Measurements from ENCODE around the gene RPL36A.
A peak's percentile ranks its signal among the peaks of the same experiment; 100 is the strongest.

RPL36A gene

DNA sequence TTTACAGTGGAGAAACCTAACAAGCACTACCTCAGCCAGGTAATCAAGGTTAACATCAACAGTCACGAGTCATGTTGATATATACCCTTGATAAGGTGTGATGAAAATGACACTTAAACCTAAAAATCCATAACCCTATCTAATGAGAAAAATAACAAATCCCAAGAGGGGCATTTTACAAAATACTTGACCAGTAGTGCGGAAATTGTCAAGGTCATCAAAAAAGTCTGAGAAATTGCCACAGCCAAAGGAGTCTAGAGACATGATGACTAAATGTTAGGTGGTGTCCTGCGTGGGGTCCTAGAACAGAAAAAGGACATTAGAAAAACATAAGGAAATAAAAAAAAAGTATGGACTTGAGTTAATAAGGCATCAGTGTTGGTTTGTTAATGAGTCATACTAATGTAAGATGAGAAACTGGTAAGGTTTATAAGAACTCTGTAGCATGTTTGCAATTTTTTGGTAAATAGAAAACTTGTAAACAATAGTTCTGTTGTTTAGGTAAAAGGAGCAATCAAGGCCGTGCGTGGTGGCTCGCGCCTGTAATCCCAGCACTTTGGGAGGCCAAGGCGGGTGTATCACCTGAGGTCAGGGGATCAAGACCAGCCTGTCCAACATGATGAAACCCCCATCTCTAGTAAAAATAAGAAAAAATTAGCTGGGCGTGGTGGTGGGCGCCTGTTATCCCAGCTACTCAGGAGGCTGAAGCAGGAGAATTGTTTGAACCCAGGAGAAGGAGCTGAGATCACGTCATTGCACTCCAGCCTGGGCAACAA, 2.9 kb downstream of the RPL36A start:
- DNase-seq, result no peak

DNA sequence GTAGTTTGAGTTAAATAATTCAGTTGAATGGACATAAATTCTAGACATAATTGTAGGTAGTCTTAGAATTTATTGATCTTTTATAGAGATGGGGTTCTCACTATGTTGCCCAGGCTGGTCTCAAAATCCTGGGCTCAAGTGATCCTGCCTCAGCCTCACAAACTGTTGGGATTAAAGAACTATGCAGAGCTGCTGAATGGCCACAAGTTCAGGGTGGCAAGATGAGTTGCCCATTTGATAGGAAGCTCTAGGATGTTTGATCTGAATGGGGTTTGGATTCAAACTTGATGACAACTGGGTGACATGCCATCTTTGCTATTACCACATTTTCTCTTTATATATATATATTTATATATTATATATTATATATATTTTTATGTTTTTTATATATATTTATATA, 3.6 kb downstream of the RPL36A start:
- DNase-seq, result no peak

DNA sequence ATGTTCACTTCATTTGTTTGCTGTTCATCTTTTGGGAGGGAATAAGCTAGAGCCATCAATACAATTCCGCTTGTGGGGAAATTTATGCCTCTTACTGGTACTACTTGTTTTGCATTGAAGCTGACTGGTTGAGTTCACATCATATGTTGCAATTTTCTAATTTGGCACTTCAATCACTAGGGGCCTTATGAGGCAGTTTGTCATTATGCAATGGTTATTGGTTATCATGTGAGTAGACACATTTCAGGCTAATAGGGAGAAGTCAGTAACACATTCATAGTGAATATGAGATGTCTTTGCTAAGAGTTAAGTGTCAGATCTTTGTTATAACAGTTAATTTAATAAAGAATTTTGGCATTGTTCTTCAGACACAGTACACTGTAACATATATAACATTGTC, 5.0 kb downstream of the RPL36A start:
- no peak for DNase-seq

DNA sequence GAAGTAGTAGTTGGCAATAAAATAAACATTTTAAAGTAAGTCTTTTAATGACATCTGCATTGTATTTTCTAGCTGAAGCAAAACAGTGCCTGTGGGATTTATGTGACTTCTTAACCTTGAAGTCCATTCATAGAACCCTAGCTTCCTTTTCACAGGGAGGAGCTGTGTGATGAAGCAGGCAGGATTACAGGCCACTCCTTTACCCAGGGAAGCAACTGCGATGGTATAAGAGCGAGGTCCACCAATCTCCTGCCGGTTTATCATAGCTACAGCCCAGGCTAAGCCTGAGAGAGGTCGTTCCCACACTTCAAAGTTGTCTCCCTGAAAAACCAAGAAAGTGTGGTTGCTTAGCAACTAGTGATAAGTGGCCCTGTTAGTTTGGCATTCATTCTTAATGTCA, 7.0 kb downstream of the RPL36A start:
- no peak for DNase-seq

DNA sequence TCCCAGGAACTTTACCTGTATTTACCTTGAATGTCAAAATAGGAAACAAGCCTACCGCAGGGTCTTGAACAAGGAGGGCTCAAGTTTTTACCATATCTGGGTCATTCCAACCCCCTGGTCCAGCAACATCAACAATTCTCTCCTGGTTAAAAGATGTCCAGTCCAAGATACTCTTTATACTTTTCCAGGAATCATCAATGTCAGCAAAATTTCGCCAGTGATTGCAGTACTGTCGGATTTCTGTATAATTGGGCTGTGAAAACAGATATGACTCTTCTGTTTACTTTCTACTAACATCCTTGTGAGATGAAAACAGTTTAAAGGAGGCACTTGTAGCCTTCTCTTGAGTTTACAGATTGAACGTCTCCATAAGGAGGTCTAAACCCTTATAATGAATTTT, 7.9 kb downstream of the RPL36A start:
- no peak for DNase-seq

DNA sequence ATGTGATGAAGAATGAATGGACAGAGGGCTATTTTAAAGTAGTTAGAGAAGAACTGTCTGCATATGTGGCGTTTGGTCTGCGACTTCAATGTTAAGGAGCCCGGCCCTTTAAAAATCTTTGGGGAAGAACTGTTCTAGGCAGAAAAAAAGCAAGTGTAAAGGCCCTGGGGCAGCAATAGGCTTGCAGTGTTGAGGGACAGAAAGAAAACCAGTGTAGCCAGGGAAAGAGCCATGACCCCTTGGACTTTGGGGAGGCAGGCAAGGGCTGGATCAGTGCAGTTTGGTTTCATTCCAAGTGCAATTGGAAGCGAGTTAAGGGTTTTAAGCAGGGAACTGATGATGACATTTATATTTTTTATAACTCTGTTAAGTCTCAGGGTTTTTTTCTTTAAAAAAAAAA, 9.0 kb downstream of the RPL36A start:
- no peak for DNase-seq

DNA sequence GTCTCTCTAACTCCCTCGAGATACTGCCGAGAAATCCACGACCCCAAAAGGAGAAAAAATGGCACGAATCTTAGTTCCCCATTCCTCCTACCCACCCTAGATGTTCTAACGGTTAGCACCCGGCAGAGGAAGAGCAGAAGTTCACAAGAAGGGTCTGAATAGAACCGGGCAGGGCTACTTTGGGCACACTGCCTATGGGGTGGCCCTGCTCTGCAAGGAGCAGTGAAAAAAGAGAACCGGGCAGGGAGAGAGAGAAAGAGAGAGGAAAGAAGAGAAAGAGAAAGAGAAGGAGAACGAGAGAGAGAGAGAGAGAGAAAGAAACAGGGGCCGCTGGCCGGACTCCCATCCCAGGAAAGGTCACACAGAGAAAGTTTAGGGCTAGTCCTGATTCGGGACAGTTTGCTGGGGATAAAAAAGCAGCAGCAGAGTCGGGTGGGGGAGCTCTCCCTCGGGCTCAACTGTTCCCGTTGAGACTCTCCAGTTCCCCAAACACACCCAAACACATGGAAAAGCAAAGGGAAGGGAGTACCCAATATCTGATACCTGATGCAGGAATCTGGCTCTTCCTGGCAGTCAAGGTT, 16.4 kb downstream of the RPL36A start:
- DNase-seq, result no peak

DNA sequence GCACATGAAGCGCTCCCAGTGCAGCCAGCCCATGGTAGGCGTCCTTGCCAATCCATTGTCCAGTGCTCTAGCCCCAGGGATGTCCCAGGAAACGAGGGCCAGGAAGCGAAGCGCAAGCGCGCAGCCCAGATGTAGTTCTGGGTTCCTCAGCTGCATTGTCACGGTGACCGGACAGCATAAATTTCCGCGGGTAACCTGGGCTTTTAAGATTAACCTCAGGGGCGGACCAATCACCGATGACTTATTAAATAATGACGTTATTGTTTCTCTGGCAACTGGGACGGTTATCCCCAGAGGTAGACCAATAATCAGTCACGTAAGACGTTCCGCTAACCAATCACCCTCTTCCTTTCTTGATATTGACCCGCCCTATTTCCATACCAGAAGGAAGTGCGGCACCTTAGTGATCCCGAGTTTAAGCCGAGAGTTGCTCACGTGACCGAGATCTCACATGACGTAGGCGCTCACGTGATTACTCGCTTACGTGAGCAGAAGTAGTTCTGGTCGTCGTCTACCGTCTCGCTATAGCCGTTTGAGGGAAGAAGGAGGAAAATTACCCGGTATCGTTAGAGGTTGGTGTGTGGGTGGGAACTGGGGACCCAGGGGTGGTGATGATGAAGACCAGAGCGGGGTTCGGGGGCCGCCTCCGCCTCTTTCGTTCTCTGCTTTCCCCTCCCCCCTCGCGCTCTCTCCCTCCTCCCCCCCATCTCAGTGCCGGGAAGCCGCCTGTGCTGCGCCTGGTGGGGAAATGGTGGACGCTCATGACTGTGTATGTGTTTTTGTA, 17.1 kb downstream of the RPL36A start, which contains the start of the genes GLA and HNRNPH2:
Gene GLA, minus strand, starts transcription at position 178 of the 784 bp plus-strand sequence. Its CDS starts 22 bp downstream, at position 156.
Gene HNRNPH2, plus strand, starts transcription at position 475 of the 784 bp plus-strand sequence. CDS start 3,767 bp downstream, outside the sequence.
- DNase-seq, result peak; percentile 90

DNA sequence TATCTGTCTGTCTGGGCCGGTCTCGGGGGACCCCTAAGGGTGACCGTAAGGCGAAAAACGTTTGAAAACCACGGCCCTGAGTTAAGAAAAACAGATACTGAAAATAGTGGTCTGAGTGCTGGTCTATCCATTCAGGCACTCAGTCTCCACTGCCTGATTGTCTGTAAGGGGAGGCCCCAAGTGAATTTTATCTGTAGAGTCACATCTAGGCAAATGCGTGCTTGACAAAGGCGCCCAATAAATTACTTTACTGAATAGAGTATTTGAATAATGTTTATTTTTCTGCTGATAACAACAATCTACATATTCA, 17.7 kb downstream of the RPL36A start:
- no peak for DNase-seq

DNA sequence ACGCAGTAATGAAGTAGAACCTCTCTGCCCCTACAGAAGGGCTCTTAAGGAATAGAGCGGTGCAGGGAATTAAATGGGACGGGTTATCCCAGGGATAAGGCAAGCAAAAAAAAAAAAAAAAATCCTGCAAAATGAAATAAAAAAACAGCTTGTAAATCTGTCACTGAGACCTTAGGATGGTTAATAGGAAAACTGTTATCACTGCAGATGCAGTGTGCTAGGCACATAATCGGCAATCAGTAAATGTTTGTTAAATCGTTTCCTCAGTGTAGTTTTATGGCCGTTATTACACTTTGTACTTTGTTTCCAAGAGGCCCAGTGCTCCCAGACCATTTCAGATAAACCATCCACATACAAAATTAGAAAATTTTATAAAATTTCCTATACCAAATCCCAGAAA, 18.2 kb downstream of the RPL36A start:
- DNase-seq, result no peak

DNA sequence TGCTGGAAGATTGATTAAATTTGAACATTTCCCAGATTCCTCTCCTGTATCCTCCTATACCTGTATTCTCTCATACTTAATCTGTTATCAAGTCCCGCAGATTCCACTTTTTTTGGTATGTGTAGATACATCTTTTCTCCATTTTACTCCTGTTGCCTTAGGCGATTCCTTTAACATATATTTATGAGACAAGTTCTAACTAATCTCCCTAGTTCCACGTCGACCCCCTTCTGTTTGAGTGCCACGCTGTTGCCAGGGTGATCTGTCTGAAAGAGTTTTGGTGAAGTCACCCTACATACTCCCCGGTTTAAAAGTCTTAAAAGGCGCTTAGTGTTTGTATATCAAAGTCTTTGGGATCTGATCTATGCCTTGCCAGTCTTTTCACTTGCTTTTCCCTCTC, 19.6 kb downstream of the RPL36A start:
- DNase-seq, result no peak

DNA sequence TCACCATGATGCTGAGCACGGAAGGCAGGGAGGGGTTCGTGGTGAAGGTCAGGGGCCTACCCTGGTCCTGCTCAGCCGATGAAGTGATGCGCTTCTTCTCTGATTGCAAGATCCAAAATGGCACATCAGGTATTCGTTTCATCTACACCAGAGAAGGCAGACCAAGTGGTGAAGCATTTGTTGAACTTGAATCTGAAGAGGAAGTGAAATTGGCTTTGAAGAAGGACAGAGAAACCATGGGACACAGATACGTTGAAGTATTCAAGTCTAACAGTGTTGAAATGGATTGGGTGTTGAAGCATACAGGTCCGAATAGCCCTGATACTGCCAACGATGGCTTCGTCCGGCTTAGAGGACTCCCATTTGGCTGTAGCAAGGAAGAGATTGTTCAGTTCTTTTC, 21.2 kb downstream of the RPL36A start:
- no peak for DNase-seq

DNA sequence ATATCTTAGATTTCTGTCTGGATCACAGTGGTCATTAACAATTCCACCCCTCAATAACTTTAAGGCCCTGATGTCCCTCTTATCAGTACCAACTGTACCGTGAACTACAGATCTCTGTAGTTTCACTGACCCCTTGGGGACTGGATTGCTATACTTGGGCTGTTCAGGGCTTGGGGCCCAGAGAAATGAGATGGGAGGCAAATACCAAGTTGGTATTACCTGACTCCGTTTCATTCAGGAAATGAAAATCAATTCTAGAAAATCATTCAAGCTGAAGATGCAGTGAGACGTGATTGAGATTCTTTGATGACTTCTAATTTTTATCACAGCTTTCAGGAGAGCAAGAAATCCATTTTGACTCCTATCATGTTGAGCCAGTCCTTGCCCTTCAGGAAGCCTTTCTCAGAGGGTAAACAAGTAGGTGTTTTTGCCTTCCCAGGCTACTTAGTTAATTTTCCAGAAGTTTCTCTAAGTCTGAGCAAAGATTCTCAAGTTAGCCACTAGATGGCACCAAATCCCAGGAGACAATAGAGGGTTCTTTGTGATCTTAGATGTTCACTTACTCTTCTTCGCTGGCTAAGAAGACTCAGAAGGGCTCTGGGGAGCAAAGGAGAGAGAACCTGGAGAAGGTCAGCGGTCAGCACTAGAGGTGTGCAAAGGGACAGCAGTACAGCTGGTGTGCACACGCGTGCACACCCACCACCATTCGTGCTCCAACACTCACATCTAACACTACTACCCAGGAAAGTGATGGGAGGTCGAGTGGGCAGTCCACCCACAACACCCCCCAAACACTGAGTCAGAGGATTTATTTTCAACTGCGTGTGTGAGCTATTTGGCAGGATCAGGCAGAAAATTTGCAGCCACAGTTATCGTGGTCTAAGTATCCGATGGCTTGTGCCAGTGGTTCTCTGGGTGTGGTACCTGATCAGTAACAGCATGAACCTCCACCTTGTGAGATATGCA, 24.7 kb downstream of the RPL36A start:
- peak; percentile 76 for DNase-seq

DNA sequence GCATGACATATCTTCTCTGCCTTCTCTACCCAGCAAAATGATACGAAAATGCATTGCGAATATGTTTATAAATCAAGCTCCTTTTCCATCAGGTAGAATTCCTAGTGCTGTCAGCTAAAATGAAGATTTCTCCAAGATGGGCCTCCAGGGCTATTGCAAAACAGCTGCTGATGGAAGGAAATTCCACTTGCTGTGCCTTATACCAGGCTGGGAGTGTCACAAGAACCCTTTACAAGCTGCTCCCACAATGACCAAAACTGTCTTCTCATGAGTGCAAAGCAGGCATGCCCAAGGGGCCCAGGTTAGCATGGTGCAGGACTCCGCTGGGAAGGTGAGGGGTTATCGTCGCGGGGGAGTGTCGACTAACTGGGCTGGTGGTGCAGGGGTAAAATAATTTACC, 25.9 kb downstream of the RPL36A start:
- no peak for DNase-seq

DNA sequence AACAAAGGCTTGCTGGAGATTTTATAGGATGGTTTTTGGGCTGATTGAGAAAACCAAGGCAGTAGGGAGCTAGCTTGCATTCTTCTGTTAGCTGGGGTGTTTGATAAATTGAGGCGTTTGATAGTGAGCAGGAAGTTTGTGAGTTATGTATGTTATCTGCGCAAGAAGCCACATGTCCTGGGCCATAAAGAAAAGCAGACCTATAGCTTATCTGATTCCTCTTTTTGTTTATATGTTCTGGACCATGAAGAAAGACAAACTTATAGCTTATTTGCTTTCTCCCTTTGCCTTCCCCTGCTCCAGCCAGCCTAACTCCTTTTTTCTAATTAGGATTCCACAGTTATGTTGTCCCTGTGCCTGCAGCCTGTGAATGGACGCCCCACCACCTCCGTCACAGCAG, 26.4 kb downstream of the RPL36A start:
- no peak for DNase-seq

DNA sequence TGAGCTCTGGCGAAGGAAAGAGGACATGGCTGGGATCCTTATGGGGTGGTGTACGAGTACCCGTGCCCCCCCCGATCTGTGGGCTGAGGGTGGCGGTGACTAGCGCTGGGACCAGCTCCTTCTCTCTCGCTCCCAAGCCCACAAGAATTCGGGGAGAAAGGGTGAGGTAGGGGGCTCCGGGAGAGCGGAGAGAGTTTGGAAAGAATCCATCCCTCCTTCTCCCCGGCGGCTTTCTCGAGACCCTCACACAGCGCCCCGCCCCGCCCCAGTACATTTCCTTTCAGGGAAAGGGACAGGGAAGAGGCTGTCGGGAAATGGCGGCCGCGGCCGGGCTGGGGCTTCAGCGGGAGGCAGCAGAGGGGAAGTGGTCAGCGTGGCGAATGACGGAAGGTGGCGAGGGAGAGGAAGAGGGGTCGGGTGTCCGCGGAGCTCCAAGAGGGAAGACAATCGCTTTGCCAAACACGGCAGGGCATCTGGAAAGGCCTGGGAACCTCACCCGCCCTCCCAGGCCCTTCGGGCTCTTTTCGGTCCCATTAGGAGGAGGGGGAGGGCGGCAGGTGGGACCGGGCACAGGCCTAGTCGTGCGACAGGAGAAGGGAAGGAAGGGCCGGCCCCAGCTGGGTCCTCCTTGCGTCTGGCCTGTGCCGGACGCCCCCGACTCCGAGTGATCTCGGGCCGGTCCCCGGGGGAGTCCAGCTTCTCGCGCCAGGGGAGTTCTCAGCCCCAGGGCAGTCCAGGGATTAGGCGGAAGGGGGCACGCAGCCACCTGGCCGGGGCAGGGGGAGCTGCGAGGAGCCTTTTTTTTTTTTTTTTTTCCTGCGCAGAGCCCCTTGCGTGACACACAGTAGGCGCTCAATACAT, 27.4 kb downstream of the RPL36A start:
- DNase-seq, result peak; percentile 38

DNA sequence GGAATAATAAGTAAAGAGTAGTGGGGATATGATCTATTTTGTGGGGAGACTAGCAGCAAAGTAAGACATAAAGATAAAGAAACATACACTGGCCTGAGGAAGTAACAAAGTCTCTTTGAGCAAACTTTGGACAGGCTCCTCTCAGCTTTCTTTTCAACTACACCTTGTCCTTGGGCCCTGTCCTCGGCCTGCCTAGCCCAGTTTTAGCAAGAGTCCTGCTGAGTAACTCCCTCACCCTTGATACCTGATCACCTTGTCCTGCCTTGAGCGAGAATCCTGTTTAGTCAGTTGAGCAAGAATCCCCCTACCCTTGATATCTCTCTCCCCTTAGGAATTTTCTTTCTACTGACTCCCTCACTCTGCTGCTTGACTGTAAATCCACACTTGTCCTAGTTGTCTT, 28.7 kb downstream of the RPL36A start:
- DNase-seq, result no peak

DNA sequence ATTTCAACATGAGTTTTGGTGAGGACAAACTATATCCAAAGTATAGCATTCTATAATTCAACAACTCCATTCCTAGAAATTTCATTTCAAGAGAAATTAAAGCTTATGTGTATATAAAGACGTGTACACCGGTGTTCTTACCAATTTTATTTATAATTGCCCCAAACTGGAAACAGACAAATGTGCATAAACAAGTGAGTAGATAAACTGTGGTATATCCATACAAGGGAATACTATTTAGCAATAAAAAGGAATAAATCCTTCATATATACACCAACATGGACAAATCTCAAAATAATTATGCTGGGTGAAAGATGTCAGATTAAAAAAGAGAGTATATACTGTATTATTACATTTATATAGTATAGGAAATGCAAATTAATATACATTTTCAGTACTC, 37.1 kb downstream of the RPL36A start:
- DNase-seq, result no peak

DNA sequence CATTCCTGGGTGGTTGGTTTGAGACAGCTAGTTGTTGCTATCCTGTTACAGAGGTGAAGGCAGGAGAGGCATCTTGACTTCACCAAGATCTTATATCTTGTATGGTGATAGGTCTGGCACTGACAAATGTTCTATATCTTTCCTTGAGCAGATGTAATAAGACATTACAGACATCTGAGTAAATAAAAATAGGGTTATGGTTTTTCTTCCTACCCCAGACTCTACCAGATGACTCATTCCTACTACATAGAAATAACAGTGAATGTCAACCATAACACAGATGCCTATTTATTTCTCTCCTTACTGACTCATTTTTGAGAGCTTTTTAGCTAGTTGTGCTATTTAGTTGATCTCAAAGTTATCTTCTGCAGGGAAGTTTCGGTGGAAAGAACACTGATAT, 39.1 kb downstream of the RPL36A start:
- no peak for DNase-seq

DNA sequence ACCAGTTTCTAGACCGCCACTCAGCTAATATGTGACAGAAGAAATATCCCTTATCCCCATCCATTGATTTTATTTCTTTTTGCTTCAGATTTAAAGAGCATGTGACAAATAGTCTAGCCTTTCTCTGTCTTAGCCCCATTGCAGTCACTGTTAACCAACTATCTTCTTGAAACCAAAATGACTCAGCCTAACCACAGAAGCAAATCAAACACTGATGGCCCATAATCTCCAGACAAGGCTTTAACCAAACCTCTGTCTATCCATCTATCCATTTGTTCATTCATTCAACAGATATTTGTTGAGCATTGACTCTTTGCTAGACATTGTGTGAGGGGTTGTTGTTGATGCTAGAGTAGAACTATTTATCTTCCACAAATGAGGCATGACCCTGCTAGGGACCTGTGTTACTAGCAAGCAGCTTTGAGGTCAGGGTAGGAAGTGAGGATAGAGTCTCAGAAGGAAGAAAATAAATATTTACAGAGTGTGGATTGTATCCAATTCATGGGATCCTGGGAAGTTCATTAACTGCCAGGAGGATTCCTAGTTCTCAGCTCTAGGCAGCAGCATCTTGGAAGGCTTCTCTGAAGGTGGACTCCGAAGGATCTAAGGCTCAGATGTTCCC, 39.8 kb downstream of the RPL36A start:
- DNase-seq, result no peak

DNA sequence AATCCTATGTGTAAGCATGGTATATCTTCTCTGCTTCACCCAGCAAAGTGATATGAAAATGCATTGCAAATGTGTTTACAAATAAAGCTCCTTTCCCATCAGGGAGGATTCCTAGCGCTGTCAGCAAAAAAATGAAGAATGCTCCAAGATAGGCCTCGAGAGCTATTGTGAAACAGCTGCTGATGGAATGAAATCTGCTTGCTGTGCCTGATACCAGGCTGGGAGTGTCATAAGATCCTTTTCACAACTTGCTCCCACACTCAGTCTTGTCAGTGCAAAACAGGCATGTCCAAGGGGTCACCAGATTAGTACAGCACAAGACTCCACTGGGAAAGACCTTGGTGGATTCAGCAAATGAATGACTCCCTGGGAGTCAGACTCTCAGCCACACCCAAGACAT, 51.3 kb downstream of the RPL36A start:
- DNase-seq, result no peak

Measured in midbrain (tissue), 1 donor.